Prostate gland (tissue), 2 donors: Measurements from ENCODE around the gene SRMS.

Source experiments
- CTCF ChIP-seq, 4 experiments: fragments of 200-600 bp in 2 of 4; fragments of 450-650 bp in 2 of 4; sonication (generic) in 2 of 4; IDR thresholded peaks; 1 replicate in 3 of 4; 2 replicates in 1 of 4; pipeline ENCODE4 v1.5.1; 2016 to 2019; ENCODE audit warnings: antibody characterized with exemption in 4 of 4, mild to moderate bottlenecking in 2 of 4, moderate library complexity in 2 of 4
- POLR2A ChIP-seq: fragments of 450-650 bp; IDR thresholded peaks from one replicate; pipeline ENCODE4 v1.6.1; 2016; ENCODE audit warnings: antibody characterized with exemption, mild to moderate bottlenecking

DNA sequence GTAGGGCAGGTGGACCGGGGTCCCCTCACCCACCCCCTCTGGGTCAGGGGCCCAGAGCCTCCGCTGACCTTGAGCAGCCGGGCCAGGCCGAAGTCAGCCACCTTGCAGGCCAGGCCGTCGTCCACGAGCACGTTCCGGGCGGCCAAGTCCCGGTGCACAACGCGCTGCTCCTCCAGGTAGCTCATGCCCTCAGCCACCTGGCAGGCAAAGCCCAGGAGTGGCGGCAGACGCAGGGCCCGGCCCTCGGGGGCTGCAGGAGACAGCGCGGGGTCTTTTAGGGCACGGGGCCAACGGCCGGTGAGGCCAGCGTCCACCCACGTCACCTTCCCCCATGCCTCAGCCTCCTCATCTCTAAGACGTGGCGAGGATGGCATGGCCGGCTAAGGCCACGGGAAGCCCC lies 6.2 kb downstream of the SRMS start:
- TF ChIP-seq CTCF (IDR thresholded peaks at IDR 0.05) (no peak), POLR2A (no peak)
